ENCODE results near the gene SPDYE2B. TPM values are rescaled to one million over a fixed set of nuclear protein-coding genes. Genes with fewer than 3 reads are reported as not detected.
"Not testable (repeated sequence)": the region's sequence is repeated elsewhere in the genome, so short reads cannot be mapped to it uniquely, and the experiment has no call there.

SPDYE2B gene
- polyA plus RNA-seq, 2 donors: not detected

DNA sequence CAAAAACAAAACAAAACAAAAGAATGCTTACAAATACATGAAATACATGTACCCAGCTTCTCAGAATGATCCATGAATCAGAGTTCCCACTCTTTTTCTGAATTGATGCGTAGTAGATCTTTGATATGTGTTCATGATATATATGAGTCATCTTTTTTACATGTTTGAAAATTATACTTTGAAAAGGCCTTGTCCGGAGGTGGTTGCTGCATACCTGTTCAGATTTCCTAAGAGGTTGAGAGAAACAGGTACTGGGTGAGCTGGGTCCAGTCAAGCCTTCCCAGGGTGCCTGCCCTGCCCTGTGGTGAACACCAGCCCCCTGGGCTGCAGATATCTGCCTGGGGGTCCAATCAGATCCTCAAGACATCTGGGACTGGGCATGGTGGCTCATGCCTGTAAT, 25.4 kb downstream of the SPDYE2B start:
- not testable (repeated sequence) for H3K4me1 ChIP-seq (ENCODE audit: control insufficient read depth in 2 of 2, insufficient read depth in 2 of 2, low read length in 1 of 2); H3K27ac ChIP-seq (ENCODE audit: low read depth in 2 of 2, low read length in 1 of 2); H3K9me3 ChIP-seq (ENCODE audit: control insufficient read depth in 2 of 2, insufficient read depth in 1 of 2, low read depth in 1 of 2, low read length in 1 of 2); H3K36me3 ChIP-seq (ENCODE audit: control insufficient read depth in 2 of 2, insufficient read depth in 2 of 2, low read length in 1 of 2); H3K27me3 ChIP-seq (ENCODE audit: control insufficient read depth in 1 of 2, insufficient read depth in 2 of 2, low read length in 2 of 2); H3K4me3 ChIP-seq (ENCODE audit: low read depth in 1 of 2, low read length in 2 of 2)
- WGBS, 2 donors: 50 to 71% methylated on average over 1 of the region's 2 CpGs

DNA sequence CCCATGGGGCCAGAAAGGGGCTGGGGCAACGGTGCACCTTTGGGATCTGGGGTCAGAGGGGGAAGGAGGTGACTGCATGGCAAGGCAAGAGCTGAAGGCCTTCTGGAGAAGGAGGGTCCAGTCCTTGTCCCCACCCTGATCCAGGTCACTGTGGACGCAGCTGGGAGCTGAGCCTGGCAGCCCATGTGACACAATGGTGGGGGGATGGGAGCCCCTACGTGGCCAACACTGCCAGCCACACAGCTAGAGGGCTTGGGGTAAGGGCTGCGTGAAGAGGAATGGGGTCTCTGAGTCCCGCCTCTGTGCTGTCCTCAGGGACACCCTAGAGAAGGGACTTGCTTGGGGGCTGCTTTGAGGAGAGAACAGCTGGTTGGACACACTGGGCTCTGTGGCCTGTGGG, 30.7 kb downstream of the SPDYE2B start:
- not testable (repeated sequence) for H3K4me3 ChIP-seq (ENCODE audit: low read depth in 1 of 2, low read length in 2 of 2); H3K27me3 ChIP-seq (ENCODE audit: control insufficient read depth in 1 of 2, insufficient read depth in 2 of 2, low read length in 2 of 2); H3K36me3 ChIP-seq (ENCODE audit: control insufficient read depth in 2 of 2, insufficient read depth in 2 of 2, low read length in 1 of 2); H3K4me1 ChIP-seq (ENCODE audit: control insufficient read depth in 2 of 2, insufficient read depth in 2 of 2, low read length in 1 of 2); H3K27ac ChIP-seq (ENCODE audit: low read depth in 2 of 2, low read length in 1 of 2); H3K9me3 ChIP-seq (ENCODE audit: control insufficient read depth in 2 of 2, insufficient read depth in 1 of 2, low read depth in 1 of 2, low read length in 1 of 2)
- no CpG with 5 or more reads among the region's 5 CpGs for WGBS, 2 donors

DNA sequence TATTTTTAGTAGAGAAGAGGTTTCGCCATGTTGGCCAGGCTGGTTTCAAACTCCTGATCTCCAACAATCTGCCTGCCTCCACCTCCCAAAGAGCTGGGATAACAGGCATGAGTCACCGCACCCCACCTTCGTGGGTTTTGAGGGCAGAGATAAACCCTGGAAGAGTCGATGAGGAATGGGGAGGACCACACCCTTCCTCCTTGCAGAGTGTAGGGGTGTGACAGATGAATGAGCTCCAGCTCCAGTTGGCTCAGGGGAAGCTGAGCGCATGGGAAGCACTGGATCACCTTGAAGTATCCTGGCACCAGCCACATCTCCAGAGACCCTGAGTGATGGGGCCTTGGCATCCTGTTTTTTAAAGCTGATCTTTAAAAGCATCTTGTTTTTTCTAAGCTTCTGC, 32.4 kb downstream of the SPDYE2B start:
- not testable (repeated sequence) for H3K36me3 ChIP-seq (ENCODE audit: control insufficient read depth in 2 of 2, insufficient read depth in 2 of 2, low read length in 1 of 2); H3K4me1 ChIP-seq (ENCODE audit: control insufficient read depth in 2 of 2, insufficient read depth in 2 of 2, low read length in 1 of 2); H3K27ac ChIP-seq (ENCODE audit: low read depth in 2 of 2, low read length in 1 of 2); H3K27me3 ChIP-seq (ENCODE audit: control insufficient read depth in 1 of 2, insufficient read depth in 2 of 2, low read length in 2 of 2); H3K9me3 ChIP-seq (ENCODE audit: control insufficient read depth in 2 of 2, insufficient read depth in 1 of 2, low read depth in 1 of 2, low read length in 1 of 2); H3K4me3 ChIP-seq (ENCODE audit: low read depth in 1 of 2, low read length in 2 of 2)
- WGBS, 2 donors: no CpG with 5 or more reads among the region's 5 CpGs

DNA sequence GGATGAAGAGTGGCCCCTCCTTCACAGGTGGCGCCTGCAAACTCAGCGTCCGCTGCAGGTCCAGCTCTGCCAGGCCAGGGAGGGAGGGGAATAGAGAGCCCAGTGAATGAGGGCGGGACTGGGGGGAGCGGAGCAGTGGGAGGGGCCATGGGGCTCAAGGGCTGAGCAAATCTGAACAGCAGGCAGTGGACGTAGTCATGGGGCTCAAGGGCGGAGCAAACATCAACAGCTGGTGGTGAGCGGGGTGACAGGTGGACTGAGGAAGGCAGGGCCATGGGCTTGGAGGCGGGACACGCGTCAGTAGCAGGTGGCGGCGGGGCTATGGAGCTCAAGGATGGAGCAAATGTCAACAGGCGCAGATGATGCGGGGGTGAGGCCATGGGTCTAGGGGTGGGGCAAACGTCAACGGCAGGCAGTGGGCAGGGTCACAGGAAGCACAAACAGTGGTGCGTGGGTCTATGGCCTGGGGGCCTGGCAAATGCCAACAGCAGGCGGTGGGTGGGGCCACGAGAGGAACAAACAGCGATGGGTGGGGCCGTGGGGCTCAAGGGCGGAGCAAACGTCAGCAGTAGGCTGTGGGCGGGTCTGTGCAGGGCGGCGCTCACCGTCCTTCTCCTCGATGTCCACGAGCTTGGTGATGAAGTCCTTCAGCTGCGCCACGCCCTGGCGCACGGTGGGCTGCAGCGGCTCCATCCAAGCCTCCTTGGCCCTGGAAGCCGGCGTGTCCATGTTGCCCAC, 38.3 kb downstream of the SPDYE2B start:
- H3K27me3 ChIP-seq (ENCODE audit: control insufficient read depth in 1 of 2, insufficient read depth in 2 of 2, low read length in 2 of 2); H3K27ac ChIP-seq (ENCODE audit: low read depth in 2 of 2, low read length in 1 of 2): not testable (repeated sequence)
- WGBS, 2 donors: no CpG with 5 or more reads among the region's 37 CpGs

DNA sequence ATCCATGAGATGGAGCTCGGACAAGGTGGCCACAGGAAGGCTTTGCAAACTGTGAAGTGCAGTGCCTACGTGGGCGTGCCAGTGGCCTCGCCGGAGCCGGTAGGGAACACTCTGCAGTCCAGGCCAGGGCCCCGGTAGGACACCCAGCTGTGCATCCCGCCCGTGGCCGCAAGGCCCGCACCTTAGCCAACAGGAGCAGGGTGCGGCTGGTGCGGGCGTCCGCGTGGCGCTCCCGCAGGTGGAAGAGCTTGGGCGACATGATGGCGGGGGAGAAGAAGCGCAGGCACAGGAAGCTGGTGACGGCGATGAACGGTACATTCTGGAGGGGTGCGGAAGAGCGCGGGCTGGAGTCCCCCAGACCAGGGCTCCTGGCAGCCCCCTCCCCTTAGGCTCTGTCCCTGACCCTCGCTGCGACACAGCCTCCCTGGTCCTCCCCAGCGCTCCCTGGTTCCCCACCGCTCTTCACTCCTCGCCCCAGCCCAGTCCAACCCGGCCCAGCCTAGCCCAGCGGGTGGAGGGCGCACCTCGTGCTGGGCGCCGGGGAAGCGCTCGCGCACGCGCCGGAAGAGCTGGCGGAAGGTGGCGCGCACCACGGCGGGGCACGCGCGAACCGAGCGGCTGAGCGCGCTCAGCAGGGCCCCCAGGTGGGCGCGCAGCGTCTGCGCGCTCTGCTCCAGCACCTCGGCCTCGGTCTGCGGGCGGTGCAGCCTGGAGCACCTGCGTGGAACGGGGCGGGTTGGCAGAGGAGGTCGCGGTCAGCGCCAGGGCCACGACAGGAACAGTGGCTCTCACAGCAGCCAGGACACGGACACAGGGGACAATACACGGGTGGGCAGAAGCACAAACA, 39.5 kb downstream of the SPDYE2B start:
- H3K27ac ChIP-seq (ENCODE audit: low read depth in 2 of 2, low read length in 1 of 2); H3K9me3 ChIP-seq (ENCODE audit: control insufficient read depth in 2 of 2, insufficient read depth in 1 of 2, low read depth in 1 of 2, low read length in 1 of 2); H3K36me3 ChIP-seq (ENCODE audit: control insufficient read depth in 2 of 2, insufficient read depth in 2 of 2, low read length in 1 of 2); H3K4me1 ChIP-seq (ENCODE audit: control insufficient read depth in 2 of 2, insufficient read depth in 2 of 2, low read length in 1 of 2); H3K27me3 ChIP-seq (ENCODE audit: control insufficient read depth in 1 of 2, insufficient read depth in 2 of 2, low read length in 2 of 2); H3K4me3 ChIP-seq (ENCODE audit: low read depth in 1 of 2, low read length in 2 of 2): not testable (repeated sequence)
- WGBS, 2 donors: 17 to 26% methylated on average over 1 to 13 of the region's 74 CpGs

More for the DNA sequence above, 38.3 kb downstream of the SPDYE2B start:
- not testable (repeated sequence) for H3K4me1 ChIP-seq (ENCODE audit: control insufficient read depth in 2 of 2, insufficient read depth in 2 of 2, low read length in 1 of 2); H3K36me3 ChIP-seq (ENCODE audit: control insufficient read depth in 2 of 2, insufficient read depth in 2 of 2, low read length in 1 of 2); H3K4me3 ChIP-seq (ENCODE audit: low read depth in 1 of 2, low read length in 2 of 2); H3K9me3 ChIP-seq (ENCODE audit: control insufficient read depth in 2 of 2, insufficient read depth in 1 of 2, low read depth in 1 of 2, low read length in 1 of 2)

DNA sequence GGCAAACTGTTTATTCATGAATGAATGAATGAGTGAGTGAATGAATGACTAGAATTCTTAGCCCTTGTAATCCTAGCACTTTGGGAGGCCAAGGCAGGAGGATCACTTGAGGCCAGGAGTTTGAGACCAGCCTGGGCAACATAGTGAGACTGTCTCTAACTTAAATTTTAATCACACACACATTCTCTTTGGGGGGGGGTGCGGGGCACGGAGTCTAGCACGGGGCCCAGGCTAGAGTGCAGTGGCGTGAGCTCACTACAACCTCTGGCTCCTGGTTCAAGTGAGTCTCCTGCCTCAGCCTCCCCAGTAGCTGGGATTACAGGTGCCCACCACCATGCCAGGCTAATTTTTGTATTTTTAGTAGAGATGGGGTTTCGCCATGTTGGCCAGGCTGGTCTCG, 40.5 kb downstream of the SPDYE2B start:
- not testable (repeated sequence) for H3K4me3 ChIP-seq (ENCODE audit: low read depth in 1 of 2, low read length in 2 of 2); H3K4me1 ChIP-seq (ENCODE audit: control insufficient read depth in 2 of 2, insufficient read depth in 2 of 2, low read length in 1 of 2); H3K9me3 ChIP-seq (ENCODE audit: control insufficient read depth in 2 of 2, insufficient read depth in 1 of 2, low read depth in 1 of 2, low read length in 1 of 2); H3K36me3 ChIP-seq (ENCODE audit: control insufficient read depth in 2 of 2, insufficient read depth in 2 of 2, low read length in 1 of 2); H3K27me3 ChIP-seq (ENCODE audit: control insufficient read depth in 1 of 2, insufficient read depth in 2 of 2, low read length in 2 of 2); H3K27ac ChIP-seq (ENCODE audit: low read depth in 2 of 2, low read length in 1 of 2)
- 93 to 97% methylated on average over 4 of the region's 6 CpGs for WGBS, 2 donors

DNA sequence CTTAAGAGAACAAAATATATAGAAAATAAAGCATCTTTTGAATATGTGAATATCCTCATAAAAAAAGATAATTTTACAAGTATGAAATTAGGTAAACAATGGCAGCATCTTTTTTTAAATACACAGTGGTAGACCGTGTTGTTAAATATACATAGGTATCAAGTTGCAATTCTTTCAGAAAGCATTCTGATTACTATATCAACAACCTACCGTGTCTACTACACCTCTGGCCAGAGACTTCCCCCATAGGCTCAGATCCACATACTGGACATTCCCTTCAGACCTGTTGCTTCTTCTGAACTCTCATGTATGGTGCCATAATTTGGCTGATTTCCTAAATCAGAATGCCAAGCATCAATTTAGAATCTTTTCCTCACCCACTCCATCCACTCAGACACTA, 43.9 kb downstream of the SPDYE2B start:
- H3K4me1 ChIP-seq (ENCODE audit: control insufficient read depth in 2 of 2, insufficient read depth in 2 of 2, low read length in 1 of 2); H3K4me3 ChIP-seq (ENCODE audit: low read depth in 1 of 2, low read length in 2 of 2): not testable (repeated sequence)
- WGBS, 2 donors: 46 to 74% methylated on average over 2 of the region's 2 CpGs

DNA sequence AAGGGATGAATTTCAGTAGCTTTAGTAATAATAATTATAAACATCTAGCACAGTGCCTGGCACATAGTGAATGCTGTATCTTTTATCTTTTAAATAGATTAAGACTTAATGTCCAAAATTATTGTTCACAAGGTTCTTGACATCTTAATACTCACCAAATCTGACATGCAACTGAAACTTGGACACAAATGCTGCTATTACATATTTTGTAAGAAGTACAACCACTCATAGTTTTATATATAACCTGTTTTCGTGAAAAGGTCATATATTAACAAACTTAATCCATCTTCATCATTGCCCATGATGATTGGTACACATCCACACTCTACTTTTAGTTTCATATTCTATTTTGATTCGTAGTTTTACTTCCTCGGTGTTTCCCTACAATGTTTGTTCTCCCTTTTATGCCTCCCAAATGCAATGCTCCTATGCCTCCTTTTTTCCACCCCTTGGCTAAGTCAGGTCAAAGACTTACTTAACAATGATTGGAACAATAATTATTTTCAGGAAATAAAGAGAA, 45.0 kb downstream of the SPDYE2B start:
- H3K36me3 ChIP-seq (ENCODE audit: control insufficient read depth in 2 of 2, insufficient read depth in 2 of 2, low read length in 1 of 2); H3K27ac ChIP-seq (ENCODE audit: low read depth in 2 of 2, low read length in 1 of 2); H3K27me3 ChIP-seq (ENCODE audit: control insufficient read depth in 1 of 2, insufficient read depth in 2 of 2, low read length in 2 of 2); H3K4me3 ChIP-seq (ENCODE audit: low read depth in 1 of 2, low read length in 2 of 2); H3K4me1 ChIP-seq (ENCODE audit: control insufficient read depth in 2 of 2, insufficient read depth in 2 of 2, low read length in 1 of 2); H3K9me3 ChIP-seq (ENCODE audit: control insufficient read depth in 2 of 2, insufficient read depth in 1 of 2, low read depth in 1 of 2, low read length in 1 of 2): not testable (repeated sequence)
- WGBS, 2 donors: 59 to 63% methylated on average over 1 of the region's 3 CpGs

More for the DNA sequence above, 43.9 kb downstream of the SPDYE2B start:
- H3K27me3 ChIP-seq (ENCODE audit: control insufficient read depth in 1 of 2, insufficient read depth in 2 of 2, low read length in 2 of 2); H3K36me3 ChIP-seq (ENCODE audit: control insufficient read depth in 2 of 2, insufficient read depth in 2 of 2, low read length in 1 of 2); H3K9me3 ChIP-seq (ENCODE audit: control insufficient read depth in 2 of 2, insufficient read depth in 1 of 2, low read depth in 1 of 2, low read length in 1 of 2); H3K27ac ChIP-seq (ENCODE audit: low read depth in 2 of 2, low read length in 1 of 2): not testable (repeated sequence)

DNA sequence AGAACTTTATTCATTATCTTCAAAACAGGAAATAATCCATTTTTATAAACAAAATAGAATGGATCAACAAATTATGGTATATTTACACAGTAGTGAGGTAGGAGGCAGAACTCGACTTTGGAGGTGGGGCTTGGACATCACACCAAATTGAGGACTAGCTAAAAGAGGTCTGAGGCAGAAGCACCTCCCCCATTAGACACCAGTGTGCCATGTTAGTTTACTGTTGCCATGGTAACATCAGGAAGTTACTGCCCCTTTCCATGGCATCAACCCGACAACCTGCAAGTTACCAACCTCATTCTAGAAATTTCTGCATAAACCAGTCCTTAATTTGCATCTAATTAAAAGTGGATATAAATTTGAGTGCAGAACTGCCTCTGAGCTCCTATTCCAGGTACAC, 45.9 kb downstream of the SPDYE2B start:
- H3K4me1 ChIP-seq (ENCODE audit: control insufficient read depth in 2 of 2, insufficient read depth in 2 of 2, low read length in 1 of 2); H3K27ac ChIP-seq (ENCODE audit: low read depth in 2 of 2, low read length in 1 of 2); H3K27me3 ChIP-seq (ENCODE audit: control insufficient read depth in 1 of 2, insufficient read depth in 2 of 2, low read length in 2 of 2); H3K9me3 ChIP-seq (ENCODE audit: control insufficient read depth in 2 of 2, insufficient read depth in 1 of 2, low read depth in 1 of 2, low read length in 1 of 2); H3K36me3 ChIP-seq (ENCODE audit: control insufficient read depth in 2 of 2, insufficient read depth in 2 of 2, low read length in 1 of 2); H3K4me3 ChIP-seq (ENCODE audit: low read depth in 1 of 2, low read length in 2 of 2): not testable (repeated sequence)
- 50 to 56% methylated on average over 1 of the region's 2 CpGs for WGBS, 2 donors

Measured in esophagus (tissue), 2 donors.